Stimulated activated CD4-positive, alpha-beta T cell treated with anti-CD3 and anti-CD28 coated beads, Interleukin-4, amount 100 ng/mL, for 4 hours (primary cell): Measurements from ENCODE around the gene AFTPH.
A peak's percentile ranks its signal among the peaks of the same experiment; 100 is the strongest.

Source experiments
- DNase-seq, 2 experiments: peaks; one replicate each; pipeline ENCODE4 v3.0.0-alpha.2; 2020

The AFTPH gene

DNA sequence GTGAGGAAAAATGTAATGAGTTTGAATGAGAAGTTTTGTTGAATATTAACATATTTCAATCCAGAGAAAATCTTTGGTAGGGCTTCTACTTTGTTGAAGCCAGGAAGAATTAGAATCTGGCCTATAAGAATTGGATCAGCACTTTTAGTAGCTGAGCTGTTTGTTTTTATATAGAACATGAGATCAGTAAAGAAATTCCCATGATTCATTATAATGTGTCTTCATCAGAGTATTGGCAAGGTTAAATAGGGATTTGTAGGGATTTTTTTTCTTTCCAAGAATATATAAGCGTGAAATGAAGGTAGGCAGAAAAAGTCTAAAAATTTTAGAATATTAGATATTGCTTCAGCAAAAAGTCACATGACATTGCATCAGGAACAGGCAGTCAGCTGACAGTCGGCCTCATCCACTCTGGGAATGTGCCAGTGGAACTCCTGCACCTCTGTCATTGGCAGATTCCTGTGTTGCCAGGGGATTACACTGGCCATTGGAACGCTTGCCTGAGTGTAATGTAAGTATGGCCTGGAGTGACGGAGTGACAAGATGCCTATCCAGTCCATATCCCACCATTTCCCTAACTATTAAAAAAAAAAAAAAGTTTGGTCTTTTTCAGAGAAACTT is 69.0 kb downstream of the AFTPH start:
- DNase-seq = no peak

DNA sequence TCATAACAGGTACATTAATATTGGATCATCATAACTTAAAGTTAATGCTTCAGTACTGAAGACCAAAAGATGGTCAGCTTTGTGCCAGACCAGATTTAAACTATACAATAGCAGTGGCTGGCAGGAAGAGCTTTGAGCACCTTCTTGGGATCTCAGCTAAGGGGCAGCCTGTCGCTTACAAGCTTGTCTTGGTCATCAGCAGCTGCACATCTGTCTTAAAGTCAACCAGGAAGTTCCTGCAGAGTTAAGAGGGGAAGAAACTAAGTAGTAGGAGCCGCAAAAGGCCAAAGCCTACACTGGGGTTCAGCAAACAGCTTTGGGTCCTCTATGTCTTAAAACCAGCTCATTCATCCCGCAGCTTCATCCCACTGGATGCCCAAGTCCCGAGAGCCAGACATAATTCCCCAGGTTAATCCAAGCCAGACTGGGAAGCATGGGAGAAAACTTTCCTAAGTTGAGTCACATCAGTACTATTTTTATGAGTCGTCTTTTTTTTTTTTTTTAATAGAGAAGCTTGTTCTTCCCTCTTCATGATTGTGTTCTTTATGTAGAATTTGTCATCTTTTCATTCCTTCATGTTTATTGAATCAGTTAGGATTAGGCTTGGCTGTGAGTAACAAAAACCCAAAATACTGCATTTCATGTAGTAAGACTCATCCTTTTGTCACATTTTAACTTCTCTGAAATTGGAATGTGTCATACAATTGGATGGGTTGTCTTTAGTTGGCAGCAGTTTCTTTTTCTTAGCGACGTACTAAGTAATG is 70.3 kb downstream of the AFTPH start:
- DNase-seq = no peak

DNA sequence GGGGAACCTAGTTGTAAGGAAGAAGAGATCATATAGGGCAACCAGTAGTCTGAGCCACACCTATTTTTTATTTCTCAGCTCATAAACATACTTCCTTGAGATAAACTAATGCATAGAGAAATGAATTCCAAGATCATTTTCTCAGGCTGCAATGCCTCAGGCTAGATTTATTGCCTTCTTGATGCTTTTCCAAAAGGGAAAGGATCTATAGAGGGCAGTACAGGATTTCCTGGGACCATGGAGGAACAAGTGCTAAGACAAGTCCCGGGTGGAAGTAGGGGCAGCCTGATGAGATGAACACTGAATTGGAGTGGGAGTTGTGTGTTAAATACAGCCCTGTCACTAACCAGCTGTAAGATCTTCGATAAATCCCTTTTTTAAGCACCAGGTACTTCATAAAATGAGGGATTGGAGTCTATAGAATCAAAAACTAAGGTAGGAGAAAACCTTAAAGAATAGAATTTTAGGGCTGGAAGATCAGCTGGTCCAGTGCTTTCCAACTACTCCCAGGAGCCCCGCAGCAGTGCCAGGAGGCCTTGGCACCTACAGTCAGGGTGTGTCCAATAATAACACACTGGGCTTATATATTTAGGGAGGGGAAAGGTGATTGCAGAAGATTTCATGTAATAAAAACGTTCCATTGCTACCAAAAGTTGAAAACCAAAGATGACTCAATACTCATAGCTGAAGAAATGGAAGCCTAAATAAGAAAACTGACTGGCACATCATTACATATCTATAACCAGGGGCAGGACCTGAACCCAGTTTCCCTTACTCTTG is 71.5 kb downstream of the AFTPH start:
- no peak for DNase-seq

DNA sequence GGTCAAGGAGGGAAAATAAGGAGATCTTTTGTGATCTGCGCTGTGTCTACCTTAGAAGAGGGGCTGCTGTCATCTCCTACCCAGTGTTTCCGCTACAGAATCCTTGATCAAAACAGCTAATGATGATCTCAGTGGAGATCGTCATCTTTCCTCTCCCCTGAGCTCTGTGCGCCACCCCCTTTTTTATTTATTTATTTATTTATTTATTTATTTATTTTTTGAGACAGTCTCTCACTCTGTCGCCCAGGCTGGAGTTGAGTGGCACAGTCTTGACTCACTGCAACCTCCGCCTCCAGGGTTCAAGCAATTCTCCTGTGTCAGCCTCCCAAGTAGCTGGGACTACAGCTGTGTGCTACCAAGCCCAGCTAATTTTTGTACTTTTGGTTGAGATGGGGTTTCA is 74.1 kb downstream of the AFTPH start:
- DNase-seq = no peak

DNA sequence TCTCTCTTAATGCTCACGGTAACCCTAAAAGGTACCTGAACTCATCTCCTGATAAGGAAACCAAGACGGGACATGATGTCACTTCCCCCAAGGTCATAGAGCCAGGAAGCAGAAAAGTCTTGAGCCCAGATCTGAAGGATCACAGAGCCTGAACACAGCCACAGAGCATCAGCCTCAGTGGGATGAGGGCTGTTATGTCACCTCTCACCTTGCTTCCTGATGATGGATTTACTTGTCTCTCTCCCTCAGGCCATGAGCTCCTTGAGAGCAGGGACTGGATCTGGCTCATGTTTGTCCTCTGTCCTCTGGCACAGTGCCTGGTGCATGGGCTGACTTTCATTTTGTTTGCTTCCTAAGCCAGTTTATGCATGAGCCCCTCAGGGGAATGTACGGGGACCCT is 75.3 kb downstream of the AFTPH start:
- no peak for DNase-seq

DNA sequence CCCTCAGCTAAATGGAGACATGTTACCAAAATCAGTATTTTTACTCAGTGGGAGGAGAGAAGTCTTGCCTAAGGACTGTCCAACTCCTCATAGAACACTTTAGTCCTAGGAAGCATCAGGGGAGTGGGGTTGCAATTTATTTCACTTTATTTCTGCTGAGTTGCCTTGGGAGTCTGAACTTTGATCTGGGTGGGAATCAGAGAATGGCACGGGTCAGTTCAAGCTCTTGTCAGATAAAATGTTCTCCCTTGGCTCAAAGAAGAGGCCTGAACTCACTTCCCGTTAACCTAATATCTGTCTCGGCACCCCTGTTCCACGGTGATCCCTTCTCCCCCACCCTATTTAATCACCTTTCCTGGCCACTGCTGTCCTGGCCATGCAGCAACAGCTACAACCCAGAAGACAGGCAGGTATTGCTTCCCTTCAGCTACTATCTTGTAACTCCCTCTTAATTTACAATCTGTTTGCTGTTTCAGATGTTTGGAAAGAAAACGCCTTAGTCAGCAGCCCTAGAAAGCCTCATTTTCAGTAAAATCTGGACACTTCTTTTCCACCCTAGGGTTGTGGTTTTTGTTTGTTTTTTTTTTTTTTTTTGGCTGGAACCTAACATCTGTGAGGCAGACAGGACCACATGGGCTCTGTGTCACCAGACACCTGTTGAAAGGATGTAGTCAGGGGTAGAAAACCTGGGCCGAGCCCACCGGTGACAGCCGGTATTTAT is 77.1 kb downstream of the AFTPH start:
- DNase-seq = no peak

DNA sequence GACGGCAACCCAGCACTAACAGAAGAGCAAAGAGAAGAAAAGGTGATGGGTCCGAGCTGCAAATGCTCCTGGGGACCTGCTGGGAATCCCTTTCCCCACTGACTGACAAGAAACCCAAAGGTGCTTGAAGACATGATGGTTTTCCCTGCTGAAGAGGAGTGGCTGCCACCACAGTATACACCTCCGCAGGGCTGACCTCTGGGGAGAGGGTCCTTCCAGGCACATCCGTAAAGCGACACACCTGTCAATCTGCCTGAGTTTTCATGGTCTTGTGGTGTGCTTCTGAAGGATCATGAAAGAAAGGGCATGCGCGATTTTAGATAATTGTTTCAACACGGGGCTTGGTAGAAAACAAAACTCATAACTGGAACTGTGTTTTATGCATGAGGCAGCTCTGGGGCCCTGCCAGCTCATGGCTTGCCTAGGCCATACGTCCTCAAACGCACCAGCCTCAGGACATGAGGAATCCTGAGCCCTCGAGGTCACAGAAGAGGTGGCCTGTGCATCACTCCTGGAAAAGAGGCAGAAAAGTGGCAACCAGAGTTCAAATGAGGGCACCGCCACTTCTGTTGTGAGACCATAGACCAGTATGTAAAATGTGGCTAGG is 77.8 kb downstream of the AFTPH start:
- DNase-seq = no peak

DNA sequence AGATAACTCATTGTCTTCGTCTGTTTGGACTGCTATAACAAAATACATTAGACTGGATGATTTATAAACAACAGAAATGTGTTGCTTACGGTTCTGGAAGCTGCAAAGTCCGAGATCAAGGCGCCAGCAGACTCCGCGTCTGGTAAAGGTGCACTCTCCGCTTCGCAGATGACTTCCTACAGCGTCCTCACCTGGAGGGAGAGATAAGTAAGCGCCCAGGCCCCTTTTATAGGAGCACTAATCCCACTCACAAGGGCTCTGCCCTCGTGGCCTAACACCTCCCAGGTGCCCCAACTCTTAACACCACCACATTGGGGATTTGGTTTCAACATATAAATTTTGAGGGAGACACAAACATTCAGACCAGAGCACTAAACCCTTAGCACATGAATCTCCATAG is 78.3 kb downstream of the AFTPH start:
- DNase-seq = no peak

DNA sequence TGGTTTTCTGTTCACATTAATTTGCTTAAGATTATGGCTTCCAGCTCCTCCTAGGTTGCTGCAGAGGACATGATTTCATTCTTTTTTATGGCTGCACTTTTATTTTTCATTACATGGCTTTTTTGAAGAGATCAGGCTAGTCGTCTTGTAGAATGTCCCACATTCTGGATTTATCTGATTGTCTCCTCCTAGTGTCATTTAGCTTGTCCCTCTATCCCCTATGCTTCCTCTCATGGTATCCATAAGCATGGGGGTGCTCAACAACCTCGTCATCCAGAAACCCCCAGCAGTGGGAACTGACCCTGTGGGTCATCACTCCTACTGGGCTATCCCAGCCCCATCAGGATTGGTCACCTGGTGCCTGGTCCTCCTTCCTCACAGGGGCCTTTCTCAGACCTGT is 80.0 kb downstream of the AFTPH start:
- DNase-seq = no peak

DNA sequence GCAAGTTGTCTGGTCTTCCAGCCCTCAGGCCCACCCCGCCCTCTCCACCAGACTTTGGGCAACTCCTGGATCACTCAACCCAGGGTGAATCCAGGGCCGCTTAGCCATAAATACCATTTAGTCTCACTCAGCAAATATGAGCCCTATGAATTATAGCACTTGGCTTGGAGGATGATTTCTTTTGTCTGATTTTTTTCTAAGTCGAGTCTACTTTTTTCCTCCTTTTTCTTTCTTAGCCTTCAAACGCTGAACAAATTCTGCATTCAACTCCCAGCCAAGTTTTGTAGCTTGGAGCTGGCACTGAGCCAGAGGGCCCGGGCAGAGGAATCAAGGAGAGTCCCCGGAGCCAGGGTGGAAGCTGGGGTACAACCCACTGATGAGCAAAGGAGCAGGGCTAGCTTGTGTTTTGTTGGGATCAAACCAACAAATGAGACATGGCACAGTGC is 80.9 kb downstream of the AFTPH start:
- DNase-seq = no peak

DNA sequence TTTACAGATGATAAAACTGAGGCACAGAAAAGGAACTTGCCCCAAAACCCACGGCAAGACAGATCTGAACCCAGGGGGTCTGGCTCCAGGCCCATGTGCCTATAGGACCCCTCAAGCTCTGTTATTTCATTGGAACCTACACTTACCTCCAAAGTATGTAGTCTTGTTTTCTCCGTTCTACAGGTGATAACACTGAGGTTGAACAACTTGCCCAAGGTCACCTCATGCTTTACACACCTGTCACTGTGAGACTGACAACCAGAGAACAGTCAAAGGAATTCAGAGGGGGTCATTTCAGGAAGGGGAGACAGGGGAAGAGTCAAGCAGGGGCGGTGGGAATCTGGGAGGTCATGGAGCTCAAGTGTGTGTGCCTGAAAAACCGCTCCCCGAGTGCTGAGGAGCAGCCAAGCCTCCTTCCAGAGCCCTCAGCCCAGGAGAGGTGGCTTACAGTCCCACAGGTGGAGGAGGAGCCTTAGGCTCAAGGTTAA is 81.9 kb downstream of the AFTPH start:
- no peak for DNase-seq

DNA sequence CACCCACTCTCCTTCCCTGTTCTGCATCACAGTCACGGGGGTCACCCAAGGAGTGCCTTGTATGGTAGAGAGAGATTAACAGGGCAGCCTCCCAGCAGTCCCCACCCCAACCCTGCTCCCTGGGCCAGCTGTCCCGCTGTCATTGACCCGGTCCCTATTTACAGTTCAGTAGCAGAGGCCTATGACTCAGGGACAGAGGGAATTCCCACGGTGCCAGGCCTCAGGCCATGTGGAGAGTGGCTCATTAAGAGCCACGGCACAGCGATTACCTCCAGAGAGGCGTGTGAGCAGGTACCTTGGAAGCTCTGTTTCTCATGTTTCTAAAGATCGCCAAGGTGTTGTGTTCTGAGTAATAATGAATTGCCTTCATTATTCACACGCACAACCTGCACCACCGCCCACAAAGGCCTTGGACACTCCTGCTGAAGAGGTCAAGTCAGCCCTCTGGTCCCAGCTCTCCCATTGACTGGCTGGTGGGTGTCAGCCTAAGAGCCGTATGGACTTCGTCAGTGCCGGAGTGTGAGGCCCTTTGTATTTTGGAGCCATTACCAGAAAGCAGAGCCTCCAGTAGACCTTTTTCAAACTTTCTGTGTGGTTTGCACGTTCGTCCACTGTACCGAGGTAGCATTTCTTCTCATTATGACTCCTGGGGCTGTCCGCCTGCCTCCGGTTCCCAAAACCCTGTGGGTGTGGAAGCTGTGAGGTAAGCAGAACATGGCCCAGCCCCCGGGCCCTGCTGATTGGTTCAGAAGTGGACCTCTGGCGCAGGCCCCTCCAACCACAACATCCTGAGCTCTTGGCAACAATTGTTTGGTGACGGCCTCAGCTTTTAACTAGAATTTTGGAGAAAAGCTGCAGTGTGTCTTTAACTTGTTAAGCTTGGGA is 82.6 kb downstream of the AFTPH start:
- DNase-seq = peak; percentile 68 to 83

DNA sequence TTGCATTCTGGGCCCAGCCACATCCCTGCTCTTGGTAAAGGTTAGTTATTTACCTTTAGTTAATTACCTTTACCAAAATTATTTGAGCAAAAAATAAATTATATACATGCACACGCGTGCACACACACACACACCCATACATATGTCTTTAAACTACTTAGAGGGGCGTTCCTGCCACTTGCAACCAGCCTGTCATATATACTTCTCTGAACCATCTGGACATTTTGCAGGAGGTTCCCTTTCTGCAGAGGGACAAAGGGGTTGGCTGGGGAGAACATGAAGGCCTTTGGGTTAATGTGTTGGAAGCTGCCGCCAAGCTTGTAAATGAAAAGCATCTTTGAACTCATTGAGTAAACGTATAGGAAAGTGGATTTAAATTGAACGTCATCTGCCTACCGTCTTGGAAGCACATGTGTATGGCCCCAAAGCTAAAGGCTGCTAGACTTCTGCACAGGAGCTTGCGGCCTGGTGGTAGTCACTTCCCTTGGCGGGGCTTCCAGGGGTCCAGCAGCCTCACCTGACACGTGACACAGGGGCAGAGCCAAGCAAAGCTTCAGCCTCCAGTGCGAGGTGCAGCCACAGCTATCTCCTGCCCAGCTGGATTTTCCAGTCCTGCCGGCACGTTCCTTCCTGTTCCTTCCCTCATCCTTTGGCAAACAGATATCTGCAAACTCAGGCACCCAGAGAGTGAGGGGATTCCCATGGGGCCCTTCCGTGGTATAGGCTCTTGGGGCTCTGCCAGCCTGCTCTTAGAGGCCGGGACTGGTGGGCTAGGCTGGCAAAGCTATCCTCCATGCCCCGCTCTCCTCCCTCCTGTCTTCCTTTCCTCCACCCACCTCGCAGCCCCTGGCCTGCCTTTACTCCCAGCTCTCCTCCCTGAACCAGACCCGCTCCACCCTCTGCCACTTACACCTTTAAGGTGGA is 83.5 kb downstream of the AFTPH start:
- no peak for DNase-seq

DNA sequence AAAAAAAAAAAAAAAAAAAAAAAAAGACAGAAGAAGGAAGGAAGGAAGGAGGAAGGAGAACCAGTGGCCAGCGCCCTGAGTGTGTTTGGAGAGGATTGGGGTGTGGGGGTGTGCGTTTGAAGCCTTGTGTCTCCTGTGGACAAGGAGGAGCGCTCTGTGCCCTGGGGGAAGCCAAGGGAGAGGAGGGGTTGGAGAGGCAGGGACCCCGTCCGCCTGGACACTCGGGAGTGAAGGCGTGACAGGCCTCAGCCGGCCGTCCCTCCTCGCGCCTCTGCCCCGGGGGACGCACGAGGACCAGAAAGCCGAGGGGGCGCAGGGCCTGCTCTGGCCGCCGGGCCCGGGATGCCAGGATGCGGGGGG is 84.7 kb downstream of the AFTPH start:
- DNase-seq = no peak

DNA sequence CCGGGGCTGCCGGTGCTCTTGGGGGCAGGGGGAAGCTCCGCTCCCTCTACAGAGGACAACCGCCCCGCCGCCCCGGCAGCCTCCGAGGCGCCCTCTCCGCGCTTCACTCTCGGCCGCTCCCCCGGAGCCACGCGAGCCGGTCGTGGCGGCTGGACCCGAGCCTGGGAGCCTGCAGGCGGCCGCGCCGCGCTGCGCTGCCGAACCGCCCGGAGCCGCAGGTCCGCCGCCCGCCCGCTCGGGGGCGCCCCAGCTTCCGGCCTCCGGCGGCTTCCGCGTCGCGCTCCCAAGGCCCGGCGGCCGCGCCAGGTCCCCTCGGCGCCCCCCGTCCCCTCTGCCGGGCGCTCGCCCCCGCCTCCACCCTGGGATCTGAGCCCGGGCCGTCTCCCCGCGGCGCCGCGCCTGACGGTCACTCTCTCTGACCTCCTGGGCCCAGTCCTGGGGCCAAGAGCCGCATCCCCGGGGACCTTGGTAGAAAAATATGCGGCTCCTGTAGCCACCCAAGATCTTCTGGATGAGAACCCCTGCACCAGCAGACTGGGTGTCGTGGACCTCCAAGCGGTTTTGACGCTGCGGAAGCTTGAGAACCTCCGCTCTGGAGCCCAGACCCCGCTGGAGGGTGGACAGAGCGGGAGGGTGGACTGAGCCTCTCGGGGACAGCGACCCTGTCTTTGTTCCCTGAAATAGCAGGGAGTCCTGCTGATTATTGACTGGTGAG is 85.3 kb downstream of the AFTPH start:
- DNase-seq = peak; percentile 38 to 70

DNA sequence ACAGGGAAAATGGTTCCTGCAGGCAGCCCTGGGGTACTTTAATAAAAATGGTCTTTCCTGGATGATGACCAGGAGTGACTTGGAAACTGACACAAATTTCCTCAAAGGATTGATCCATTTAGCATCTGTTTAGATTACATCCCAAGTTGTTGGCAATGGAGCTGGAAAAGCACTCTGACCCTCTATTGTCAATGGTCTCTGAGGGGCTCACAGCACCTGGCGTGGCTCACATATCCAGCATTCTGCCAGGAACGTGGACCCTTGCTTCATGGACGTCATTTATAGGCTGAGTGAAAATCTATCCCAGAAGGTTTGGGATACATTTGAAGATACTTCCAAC is 85.8 kb downstream of the AFTPH start:
- DNase-seq = no peak

DNA sequence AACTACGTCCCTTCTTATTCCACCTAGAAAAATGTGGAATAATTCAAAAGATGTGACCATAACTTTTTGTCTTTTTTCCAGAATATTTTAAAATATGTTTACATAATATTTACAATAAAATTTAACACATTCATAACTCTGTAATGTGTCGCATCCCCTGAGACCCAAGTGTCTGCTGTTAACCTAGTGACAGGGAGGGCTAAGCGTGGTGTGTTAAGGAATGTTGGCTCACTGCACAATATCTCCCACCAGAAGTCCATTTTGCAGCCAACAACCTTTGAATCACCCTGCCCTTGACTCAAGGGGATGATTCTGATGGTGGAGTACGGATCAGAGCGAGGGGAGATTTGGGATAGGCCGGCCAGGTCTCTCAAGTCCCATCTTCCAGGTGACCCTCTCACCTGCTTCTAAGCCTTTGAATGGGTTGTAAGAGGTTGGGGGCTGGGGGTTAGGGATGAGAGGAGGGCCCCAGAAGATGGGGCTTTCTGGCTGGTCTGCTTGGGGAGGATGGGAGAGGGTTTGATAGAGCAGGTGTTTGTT is 86.3 kb downstream of the AFTPH start:
- DNase-seq = no peak

DNA sequence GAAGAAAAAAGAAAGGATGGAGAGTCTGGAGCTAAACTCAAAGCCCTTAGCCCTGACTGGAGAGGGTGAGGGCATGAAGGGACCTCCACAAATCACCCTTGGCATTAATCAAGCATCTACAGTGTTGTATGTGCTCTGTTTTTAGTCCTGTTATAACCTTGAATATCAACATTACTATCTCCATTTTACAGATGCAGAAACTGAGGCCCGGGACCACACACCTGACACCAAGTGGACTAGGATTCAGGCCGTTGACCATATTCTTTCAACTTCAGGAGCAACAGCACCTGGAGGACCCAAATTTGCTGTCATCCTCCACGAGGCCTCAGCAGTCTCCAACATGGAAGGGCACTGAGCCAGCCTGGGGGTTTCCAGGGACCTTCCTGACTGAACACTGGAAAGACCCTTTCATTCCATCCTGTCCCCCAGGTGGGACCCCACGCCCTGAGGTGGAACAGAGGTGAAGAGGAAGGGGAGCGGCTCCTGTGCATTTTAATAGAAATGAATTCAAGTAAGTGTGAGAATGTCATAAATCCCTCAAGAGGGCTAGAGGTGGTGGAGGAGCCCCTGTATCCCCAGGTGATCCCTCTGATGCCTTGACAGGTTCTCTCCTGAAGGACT is 88.6 kb downstream of the AFTPH start:
- DNase-seq = no peak

DNA sequence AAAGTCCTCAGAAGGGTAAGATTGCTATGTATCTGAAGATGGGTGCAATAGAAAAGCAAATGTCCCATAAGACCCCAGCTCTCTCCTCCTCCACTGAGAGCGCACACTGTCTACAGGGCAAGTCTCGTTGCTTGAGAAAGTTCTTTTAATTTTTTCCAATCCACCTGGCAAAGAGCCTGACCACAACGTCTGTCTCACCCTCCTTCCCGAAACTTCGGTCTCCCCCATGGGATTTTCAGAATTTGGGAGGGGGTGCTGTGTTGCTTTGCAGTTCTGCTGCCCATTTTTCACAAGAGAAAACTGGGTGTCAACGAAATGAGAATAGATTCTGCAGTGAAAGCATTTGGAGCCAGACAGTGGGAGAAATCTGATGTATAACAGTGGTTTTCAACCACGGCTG is 89.1 kb downstream of the AFTPH start:
- no peak for DNase-seq
